NCI-H2107 (cell line): ENCODE data around the gene AKAP9.
A peak's percentile ranks its signal among the peaks of the same experiment; 100 is the strongest.
"Not testable (repeated sequence)": the region's sequence is repeated elsewhere in the genome, so short reads cannot be mapped to it uniquely, and the experiment has no call there.

Experiments used
- DNase-seq: peaks from one replicate; lab custom pipeline; 2025; lab: John Stamatoyannopoulos, UW

Gene AKAP9

DNA sequence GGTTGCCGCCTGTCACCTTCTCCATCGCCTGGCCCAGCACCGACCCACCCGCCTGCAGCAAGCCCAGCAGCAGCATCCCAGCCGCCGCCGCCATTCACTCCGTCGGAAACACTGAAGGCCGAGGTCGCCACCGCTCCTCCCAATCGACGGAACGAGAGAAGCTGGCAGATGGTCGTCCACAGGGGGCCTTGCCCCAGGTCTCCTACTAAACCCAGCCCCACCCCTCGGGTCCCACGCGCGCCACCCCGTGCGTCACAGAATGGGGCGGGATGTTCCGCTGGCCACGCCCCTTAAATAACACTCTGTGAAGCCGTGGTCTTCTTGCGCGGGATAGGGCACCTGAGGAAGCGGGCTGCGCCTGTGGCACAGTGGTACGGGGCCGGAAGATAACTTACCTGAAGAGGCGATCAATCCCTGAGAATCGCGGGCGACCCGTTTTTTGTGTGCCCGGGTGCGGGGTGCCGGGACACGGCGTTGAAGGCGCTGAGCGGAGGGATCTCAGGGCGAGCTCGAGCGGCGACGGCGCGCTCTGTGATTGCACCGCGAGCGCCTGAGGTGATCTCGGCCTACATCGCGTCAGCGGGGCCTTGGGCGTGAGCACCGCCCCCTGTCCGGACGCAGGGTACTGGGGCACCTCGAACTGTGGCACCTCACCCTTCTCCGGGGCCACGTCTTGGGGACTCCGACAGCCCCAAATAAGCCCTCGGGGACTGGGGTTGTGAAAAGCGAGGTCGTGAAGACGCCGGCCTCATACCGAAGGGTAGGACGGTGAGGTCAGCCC is 193.8 kb downstream of the AKAP9 start, which contains the start of gene CYP51A1:
CYP51A1 (minus strand) TSS at position 207 of the 781 bp plus-strand sequence; CDS start at position 94, 113 bp downstream.
- peak; percentile 94 for DNase-seq

DNA sequence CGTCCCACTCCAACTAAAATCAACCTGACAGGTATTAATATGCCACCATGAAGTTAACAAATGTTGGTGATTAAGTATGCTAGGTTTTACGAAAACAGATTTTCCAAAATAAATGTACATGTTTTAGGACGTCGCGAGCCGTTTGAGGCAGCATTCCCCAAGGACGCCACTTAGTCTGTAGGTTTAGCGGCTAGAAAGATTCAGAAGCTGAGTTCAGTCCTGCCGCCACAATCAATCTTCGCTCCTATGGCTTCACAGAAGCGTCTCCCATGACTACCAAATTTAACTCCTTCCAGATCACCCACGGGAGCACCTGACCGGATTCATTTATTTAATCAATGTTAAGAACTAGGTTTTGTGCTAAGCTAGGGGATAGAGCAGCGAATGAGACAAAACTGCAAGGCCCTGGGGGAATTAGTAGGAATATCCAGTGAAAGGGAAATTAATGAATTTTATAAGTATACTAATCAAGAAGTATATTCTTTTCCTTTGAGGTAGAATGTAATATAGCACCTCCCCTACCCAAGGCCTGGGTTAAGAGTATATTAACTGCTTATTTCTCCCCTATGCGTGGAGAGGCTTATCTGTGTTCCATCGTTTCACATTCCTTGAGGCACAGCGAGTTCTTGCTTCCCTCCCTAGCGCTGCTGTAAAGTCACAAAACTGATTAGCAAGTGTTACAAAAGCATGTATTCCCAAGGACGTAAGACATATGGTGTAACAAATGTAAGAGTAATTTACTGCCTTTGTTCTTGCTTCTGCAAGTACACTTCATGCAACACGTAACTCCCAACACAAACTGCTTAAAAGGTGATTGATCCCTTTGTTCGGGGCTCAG is 194.6 kb downstream of the AKAP9 start:
- no peak for DNase-seq

GRCh38 chr7:92137557-92137956 is 196.9 kb downstream of the AKAP9 start:
- DNase-seq = no peak

- DNase-seq = no peak
Measured at GRCh38 chr7:92141161-92141560, 200.5 kb downstream of the AKAP9 start.

GRCh38 chr7:92142791-92143190 is 202.1 kb downstream of the AKAP9 start:
- not testable (repeated sequence) for DNase-seq

GRCh38 chr7:92143192-92143880 is 202.7 kb downstream of the AKAP9 start:
- DNase-seq = not testable (repeated sequence)

GRCh38 chr7:92149736-92150239 is 209.1 kb downstream of the AKAP9 start:
- DNase-seq = no peak

- no peak for DNase-seq
Measured at GRCh38 chr7:92150450-92151017, 209.9 kb downstream of the AKAP9 start.

DNA sequence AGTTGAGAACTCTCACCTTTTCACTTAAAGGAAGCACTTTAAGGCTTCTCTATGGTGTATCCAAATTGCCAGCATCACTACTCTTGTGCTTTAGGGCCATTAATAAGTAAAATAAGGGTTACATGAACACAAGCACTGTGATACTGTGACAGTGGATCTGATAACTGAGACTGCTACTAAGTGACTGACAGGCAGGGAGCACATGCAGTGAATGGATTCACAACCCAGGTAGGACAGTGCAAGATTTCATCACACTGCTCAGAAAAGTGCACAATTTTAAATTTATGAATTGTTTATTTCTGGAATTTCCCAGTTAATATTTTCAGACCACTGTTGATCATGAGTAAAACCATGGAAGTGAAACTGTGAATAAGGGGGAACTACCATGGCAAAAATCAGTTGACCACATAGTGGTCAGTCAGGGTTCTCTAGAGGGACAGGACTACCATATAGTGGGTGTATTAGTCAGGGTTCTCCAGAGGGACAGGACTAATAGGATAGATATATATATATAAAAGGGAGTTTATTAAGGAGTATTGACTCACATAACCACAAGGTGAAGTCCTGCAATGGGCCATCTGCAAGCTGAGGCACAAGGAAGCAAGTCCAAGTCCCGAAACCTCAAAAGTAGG is 214.6 kb downstream of the AKAP9 start:
- DNase-seq = no peak

GRCh38 chr7:92156990-92157389 is 216.3 kb downstream of the AKAP9 start:
- no peak for DNase-seq

- DNase-seq = no peak
Measured at GRCh38 chr7:92158660-92159575, 218.3 kb downstream of the AKAP9 start.
